ENCODE measurements around the gene HOXC4. TPM values are rescaled to one million over a fixed set of nuclear protein-coding genes. Genes with fewer than 3 reads are reported as not detected.
A peak's percentile ranks its signal among the peaks of the same experiment; 100 is the strongest.

Gene HOXC4
- total RNA-seq = 1.1 and 2.0 TPM in 2 replicates

DNA sequence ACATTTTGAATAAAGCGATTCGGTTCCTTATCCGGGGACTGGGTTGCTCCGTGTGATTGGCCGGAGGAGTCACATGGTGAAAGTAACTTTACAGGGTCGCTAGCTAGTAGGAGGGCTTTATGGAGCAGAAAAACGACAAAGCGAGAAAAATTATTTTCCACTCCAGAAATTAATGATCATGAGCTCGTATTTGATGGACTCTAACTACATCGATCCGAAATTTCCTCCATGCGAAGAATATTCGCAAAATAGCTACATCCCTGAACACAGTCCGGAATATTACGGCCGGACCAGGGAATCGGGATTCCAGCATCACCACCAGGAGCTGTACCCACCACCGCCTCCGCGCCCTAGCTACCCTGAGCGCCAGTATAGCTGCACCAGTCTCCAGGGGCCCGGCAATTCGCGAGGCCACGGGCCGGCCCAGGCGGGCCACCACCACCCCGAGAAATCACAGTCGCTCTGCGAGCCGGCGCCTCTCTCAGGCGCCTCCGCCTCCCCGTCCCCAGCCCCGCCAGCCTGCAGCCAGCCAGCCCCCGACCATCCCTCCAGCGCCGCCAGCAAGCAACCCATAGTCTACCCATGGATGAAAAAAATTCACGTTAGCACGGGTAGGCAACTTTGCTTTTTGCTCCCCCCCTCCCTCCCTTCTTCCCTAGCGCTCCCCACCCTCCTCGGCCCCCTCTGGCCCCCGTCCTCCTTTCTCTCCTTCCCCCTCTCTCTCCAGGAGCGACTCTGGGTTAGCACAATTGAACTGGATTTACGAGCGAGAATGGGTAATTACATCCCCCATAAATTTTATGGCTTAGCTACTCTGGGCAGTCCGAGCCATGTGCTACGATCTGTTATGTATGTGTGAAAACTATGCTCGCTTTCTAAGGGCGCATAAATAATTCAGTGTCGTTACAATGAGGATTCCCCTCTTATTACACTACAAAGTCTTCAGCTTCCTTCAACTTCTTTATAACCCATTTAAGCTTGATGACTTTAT is at the start of gene HOXC4:
HOXC4 (plus strand) TSS at position 85 of the 991 bp plus-strand sequence; CDS start at position 173, 88 bp downstream.

DNA sequence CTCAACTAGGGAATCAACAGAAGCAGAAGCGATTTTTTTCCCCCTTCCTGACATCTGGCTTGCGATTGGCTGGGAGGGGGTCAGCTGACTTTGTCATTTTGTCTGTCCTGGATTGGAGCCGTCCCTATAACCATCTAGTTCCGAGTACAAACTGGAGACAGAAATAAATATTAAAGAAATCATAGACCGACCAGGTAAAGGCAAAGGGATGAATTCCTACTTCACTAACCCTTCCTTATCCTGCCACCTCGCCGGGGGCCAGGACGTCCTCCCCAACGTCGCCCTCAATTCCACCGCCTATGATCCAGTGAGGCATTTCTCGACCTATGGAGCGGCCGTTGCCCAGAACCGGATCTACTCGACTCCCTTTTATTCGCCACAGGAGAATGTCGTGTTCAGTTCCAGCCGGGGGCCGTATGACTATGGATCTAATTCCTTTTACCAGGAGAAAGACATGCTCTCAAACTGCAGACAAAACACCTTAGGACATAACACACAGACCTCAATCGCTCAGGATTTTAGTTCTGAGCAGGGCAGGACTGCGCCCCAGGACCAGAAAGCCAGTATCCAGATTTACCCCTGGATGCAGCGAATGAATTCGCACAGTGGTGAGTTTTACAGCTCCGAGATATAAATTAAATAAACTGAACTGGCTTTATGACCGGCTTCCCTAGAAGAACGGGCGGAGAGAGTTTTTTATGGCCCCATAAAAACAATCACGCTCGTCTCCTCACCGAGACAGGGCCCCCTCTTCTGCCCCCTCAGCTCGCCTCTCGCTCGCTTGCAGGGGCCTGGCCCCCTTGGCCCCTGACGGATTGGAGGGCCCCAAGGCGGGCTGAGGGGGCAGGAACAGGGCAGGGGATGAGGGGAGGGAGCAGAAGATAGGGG is 25.1 kb upstream of the HOXC4 start, which contains the start of gene HOXC6:
HOXC6 (plus strand) TSS at position 127 of the 888 bp plus-strand sequence; CDS start at position 209, 82 bp downstream.

DNA sequence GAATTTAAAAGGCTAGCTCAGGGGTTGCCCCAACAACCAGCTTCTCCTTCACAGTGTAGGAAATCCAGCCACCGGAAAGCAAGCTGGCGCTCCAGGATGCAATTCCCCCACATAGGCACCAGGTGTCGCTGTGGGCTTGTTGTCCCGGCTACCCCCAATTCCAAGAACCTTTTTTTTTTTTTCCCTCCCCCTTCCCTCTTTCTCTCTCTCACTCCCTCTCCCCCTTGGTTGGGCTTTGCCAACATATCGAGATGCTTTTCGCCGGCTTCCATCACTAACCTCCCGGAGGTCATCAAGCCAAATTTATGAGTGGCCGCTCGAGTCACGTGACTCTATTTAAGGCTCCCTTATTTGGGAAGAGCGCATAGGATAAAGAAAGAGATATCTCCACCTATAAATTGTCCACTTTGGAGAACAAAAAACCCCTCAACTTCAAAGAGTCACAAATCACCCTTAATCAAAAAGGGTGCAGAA is 21.0 kb upstream of the HOXC4 start, which contains the start of gene HOXC5:
HOXC5 (plus strand) TSS at position 424 of the 474 bp plus-strand sequence. CDS start 73 bp downstream, outside the sequence.

Small RNAs within 50 kb of the gene (small RNA-seq; reads per million reads assigned to genes)
- gene HOXC5 (ENCODE audit: low replicate concordance) (0.29 reads per million), gene MIR615 (ENCODE audit: low replicate concordance) (23.2 reads per million, percentile 97 among the genes with 10 or more reads in this experiment), gene RF00019 (ENCODE audit: low replicate concordance) (not detected)

Other genes with a start within 250 kb of the HOXC4 start
- under 0.01 TPM in 1 of 2 replicates, not detected in the other for gene HOXC13, start 115.0 kb upstream of the HOXC4 start, total RNA-seq
- not detected in 2 replicates for gene HOXC12, start 98.9 kb upstream of the HOXC4 start, total RNA-seq
- gene HOXC11, start 80.7 kb upstream of the HOXC4 start, total RNA-seq = under 0.01 and 1.1 TPM in 2 replicates
- 0.43 TPM in 1 of 2 replicates, not detected in the other for gene HOTAIR, start 78.9 kb upstream of the HOXC4 start, total RNA-seq
- gene HOXC10, start 68.7 kb upstream of the HOXC4 start, total RNA-seq = 3.1 and 5.2 TPM in 2 replicates
- 5.0 and 6.9 TPM in 2 replicates for gene HOXC9, start 53.7 kb upstream of the HOXC4 start, total RNA-seq
- 4.3 and 9.8 TPM in 2 replicates for gene HOXC8, start 44.9 kb upstream of the HOXC4 start, total RNA-seq
- gene HOXC6, start 25.4 kb upstream of the HOXC4 start, total RNA-seq = 4.2 and 4.8 TPM in 2 replicates
- 0.66 and 1.9 TPM in 2 replicates for gene HOXC5, start 20.8 kb upstream of the HOXC4 start, total RNA-seq
- gene SMUG1, start 135.2 kb downstream of the HOXC4 start, total RNA-seq = 23.9 and 33.8 TPM in 2 replicates
- gene CBX5, start 226.3 kb downstream of the HOXC4 start, total RNA-seq = 19.9 and 116 TPM in 2 replicates
- 312 and 533 TPM in 2 replicates for gene HNRNPA1, start 226.9 kb downstream of the HOXC4 start, total RNA-seq
- 0.44 TPM in 1 of 2 replicates, not detected in the other for gene NFE2, start 247.2 kb downstream of the HOXC4 start, total RNA-seq

Data from placental pericyte (primary cell).